IPS-18a (cell line): ENCODE data around the gene DET1.
"Not testable (repeated sequence)": the region's sequence is repeated elsewhere in the genome, so short reads cannot be mapped to it uniquely, and the experiment has no call there.

ENCODE experiments used
- H3K27ac ChIP-seq: one replicate; pipeline ENCODE4 v1.5.1; 2013; ENCODE audit warnings: low read length
- H3K27me3 ChIP-seq: one replicate; pipeline ENCODE4 v1.6.1; 2013; ENCODE audit warnings: mild to moderate bottlenecking, low read length; ENCODE audit not compliant: control insufficient read depth, insufficient read depth
- H3K36me3 ChIP-seq: one replicate; pipeline ENCODE4 v1.6.1; 2013; ENCODE audit warnings: low read depth, low read length; ENCODE audit not compliant: control insufficient read depth
- H3K4me1 ChIP-seq: one replicate; pipeline ENCODE4 v1.6.1; 2013; ENCODE audit warnings: low read depth, low read length; ENCODE audit not compliant: control insufficient read depth
- H3K4me3 ChIP-seq: one replicate; pipeline ENCODE4 v1.5.1; 2013; ENCODE audit warnings: low read length
- H3K9ac ChIP-seq: one replicate; pipeline ENCODE4 v1.6.1; 2013; ENCODE audit warnings: mild to moderate bottlenecking, low read length, moderate library complexity
- H3K9me3 ChIP-seq: one replicate; pipeline ENCODE4 v1.6.1; 2013; ENCODE audit warnings: low read depth, low read length; ENCODE audit not compliant: control insufficient read depth

DET1 gene

DNA sequence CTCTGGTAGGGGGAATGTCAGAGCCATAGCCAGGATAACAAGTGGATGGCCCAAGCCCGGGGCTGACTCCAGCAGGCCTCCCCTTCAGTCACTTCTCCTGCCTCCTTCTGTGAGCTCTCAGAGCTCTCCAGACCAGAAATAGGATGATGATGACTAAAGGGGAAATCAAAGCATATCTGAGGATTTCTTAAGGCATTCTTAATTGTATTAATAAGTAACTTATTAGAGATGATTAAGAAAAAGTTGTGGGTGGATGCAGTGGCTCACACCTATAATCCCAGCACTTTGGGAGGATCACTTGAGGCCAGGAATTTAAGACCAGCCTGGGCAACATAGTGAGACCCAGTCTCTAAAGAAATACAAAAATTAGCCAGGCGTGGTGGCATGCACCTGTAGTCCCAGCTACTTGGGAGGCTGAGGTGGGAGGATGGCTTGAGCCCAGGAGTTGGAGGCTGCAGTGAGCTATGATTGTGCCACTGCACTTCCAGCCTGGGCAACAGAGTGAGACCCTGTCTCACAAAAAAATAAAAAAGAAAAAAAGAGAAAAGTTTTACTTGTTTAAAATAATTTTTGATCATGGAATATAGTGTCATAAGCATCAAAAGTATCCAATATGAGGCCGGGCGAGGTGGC is 72.7 kb downstream of the DET1 start:
- not testable (repeated sequence) for H3K9me3 ChIP-seq, H3K9ac ChIP-seq, H3K27me3 ChIP-seq, H3K4me3 ChIP-seq, H3K4me1 ChIP-seq, H3K27ac ChIP-seq
- H3K36me3 ChIP-seq = peaks cover 13% of the 10 kb centered on the region

DNA sequence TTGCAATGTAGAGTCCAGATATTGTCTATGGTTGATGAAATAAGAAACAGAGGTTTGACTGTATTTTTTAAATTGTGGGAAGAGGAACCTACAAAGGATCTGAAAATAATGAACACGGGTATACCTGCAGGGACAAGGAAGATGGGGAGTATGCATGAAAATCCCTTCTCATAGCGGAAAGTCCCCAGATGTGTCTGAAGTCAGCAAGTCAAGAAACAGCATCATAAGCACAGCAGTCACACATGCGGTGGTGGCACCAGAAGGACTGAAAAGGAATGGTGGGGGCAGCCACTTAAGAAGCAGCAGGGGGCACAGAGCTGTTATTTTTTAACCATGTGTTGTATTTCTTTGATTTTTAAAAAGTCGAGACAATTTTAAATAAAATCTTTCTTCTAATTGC is 74.3 kb downstream of the DET1 start:
- Histone ChIP-seq H3K9ac (no peak overlapping the region), H3K9me3 (no peaks in the 10 kb centered on the region), H3K27ac (no peak overlapping the region), H3K36me3 (peaks cover 13% of the 10 kb centered on the region), H3K4me1 (peaks cover 3% of the 10 kb centered on the region), H3K27me3 (no peaks in the 10 kb centered on the region), H3K4me3 (no peak overlapping the region)

DNA sequence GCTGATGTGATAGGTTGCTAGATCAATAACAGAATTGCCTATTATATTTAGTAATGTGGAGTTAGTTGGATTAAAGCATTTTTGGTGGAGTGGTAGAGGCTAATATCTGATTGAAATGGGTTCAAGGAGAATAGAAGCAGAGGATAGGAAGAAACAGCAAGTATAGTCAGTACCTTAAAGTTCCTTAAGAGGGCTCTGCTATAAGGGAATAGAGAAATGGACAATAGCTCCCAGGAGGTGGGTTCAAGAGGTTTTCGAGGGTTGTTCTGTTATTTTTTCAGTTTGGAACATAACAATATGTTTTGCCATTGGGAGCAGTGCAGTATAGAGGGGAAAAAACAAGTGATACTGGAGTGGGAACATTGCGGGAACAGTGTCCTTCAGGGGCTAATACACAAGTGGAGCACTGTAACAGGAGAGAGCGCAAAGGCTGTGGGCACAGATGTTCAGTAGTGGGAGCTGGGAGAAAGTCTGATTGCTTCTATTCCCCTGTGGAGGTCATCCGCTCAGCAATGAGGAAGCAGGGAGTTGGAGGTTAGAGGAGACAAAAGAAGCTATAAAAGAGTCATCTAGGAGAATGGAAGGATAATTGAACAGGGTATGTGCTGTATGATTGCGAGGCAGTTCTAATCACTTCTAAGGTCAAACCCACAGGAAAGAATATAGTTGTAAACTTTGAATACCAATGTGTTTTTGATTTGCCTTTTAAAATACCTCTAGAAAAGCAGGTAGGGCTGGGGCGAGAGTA is 75.7 kb downstream of the DET1 start:
- Histone ChIP-seq H3K9me3 (no peaks in the 10 kb centered on the region), H3K9ac (no peak overlapping the region), H3K36me3 (peaks cover 13% of the 10 kb centered on the region), H3K27me3 (no peaks in the 10 kb centered on the region), H3K4me1 (peaks cover 3% of the 10 kb centered on the region), H3K27ac (no peak overlapping the region), H3K4me3 (no peak overlapping the region)

DNA sequence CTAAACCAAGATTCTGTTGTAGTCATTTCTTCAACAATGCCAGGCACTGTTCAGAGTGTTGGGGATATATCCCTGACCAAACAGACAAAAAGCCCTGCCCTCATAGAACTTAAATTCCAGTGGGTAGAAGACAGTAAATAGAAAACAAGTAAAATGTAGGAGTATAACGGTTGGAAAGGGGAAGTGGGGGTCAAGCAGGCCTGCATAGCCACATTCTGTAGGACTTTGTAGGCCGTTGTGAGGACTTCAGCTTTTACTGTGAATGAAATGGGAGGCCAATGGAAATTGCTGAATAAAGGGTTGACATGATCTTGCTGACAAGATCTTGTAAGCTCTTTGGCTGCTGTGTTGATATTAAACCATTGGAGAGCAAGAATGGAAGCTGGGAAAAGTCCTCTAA is 77.2 kb downstream of the DET1 start:
- Histone ChIP-seq H3K4me1 (peaks cover 3% of the 10 kb centered on the region), H3K36me3 (peaks cover 17% of the 10 kb centered on the region), H3K9me3 (no peaks in the 10 kb centered on the region), H3K27ac (no peak overlapping the region), H3K9ac (no peak overlapping the region), H3K27me3 (no peaks in the 10 kb centered on the region), H3K4me3 (no peak overlapping the region)

DNA sequence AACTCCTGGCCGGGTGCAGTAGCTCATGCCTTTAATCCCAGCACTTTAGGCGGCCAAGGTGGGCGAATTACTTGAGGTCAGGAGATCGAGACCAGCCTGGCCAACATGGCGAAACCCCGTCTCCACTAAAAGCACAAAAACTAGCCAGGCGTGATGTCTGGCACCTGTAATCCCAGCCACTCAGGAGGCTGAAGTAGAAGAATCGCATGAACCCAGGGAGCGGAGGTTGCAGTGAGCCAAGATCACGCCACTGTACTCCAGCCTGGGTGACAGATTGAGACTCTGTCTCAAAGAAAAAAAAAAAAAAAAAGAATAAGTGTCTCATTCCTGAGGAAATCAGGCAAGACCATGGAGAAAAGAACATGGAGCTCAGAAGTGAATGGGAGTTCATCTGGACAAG is 77.8 kb downstream of the DET1 start:
- peak overlapping the region; percentile 100 for H3K4me3 ChIP-seq

DNA sequence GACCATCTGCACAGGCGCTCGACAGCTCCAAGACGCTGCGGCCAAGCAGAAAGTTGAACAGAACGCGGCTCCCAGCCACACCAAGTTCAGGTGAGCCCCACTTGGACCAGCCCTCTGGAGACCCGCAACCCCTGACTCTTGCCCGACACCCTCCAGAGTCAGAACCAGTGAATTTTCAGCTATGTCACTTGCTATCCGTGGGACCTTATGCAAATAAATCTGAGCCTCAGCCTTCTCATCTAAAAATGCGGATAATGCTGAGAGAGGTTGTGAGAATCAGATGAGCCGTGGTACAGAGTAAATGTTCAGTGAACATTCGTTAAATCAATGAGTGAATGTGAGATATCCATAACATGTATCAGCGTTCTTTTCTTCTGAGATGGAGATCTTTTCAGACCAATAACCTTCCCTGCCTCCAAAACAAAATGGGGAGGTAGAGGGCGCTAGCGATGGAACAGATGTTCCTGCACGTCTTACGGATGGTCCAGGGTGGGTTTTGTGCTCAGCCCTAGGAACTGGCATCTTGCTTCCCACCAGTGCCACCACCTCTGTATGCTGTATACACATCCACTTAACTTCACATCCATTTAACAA is 78.4 kb downstream of the DET1 start:
- Histone ChIP-seq H3K4me3 (peak overlapping the region; percentile 100), H3K36me3 (peaks cover 23% of the 10 kb centered on the region), H3K27me3 (no peaks in the 10 kb centered on the region), H3K9me3 (no peaks in the 10 kb centered on the region), H3K9ac (peak overlapping the region; percentile 91), H3K27ac (no peak overlapping the region), H3K4me1 (peaks cover 3% of the 10 kb centered on the region)

More for the DNA sequence above, 77.8 kb downstream of the DET1 start:
- not testable (repeated sequence) for H3K9me3 ChIP-seq, H3K27ac ChIP-seq, H3K4me1 ChIP-seq, H3K27me3 ChIP-seq, H3K9ac ChIP-seq
- peaks cover 22% of the 10 kb centered on the region for H3K36me3 ChIP-seq

DNA sequence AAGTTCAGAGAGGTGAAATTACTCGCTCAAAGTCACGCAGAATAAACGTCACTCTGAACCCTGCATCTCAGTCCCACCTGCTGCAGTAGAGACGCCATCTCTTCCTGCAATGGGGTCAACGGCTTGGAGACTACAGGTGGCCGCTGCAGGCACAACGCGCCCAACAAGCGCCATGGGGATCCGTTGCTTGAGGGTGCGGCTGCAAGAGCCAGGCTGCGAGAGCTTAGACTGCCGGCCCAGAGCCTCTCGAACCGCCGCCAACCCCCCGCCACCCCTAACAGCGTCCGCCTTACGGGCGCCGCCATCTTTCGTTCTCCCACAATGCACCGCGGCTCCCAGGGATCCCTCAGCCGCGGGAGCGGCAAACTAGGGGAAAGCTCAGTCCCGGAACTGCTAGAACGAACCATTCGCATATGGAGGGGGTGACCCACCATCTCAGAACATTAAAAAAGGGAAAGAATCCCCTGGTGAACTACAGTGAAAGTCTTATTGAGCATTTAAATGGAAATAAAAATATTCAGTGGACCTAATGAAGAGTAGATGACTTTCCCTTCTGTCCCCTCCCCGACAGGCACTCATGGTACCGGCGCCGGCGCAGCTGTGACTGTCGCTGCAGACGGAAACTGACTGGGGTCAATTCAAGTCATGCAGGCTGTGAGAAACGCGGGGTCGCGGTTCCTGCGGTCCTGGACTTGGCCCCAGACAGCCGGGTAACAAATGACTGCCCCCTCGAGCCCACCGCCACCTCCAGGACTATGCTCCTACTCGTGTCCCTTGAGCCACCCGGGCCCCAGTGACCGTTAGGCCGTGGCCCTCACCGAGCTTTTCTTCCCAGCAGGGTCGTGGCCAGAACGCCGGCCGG is 79.2 kb downstream of the DET1 start, which contains the start of the genes MRPL46 and MRPS11:
Gene MRPL46, minus strand, starts transcription at position 316 of the 862 bp plus-strand sequence. Its CDS starts 11 bp downstream, at position 305.
Gene MRPS11, plus strand, starts transcription at position 636 of the 862 bp plus-strand sequence. Its CDS starts 10 bp downstream, at position 646.
- Histone ChIP-seq H3K9ac (peak within 1 kb of the TSS; percentile 91), H3K9me3 (no peaks in the 10 kb centered on the region), H3K4me1 (peaks cover 3% of the 10 kb centered on the region), H3K36me3 (peaks cover 20% of the 10 kb centered on the region), H3K27ac (peak within 1 kb of the TSS; percentile 98), H3K4me3 (peak within 1 kb of the TSS; percentile 100), H3K27me3 (no peaks in the 10 kb centered on the region)

DNA sequence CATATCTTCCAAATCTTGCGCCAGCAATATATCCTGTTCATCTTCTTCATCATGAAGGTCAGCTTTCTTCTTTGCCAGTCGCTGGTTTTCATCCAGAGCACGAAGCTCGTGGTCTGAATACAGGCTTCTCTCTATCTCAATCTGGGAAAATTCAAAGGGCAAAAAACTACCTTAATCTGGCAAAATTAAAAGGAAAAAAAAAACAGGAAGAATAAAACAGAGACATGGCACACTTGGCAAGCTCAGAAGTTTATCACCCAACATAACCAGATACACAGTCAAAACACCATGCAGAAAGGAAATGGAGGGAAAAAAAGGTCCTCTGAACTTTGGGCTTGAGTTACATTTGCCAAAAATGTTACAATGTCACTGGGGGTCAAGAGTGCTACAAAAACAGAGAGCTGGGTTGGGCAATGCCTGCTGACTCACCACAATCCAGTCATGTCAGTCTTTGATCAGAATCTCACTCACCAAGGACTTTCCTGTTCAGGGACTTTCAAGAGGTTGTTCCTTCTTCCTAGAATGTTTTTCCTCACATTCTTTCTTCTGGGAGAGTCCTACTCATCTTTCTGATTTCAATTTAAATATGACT is 80.8 kb downstream of the DET1 start:
- H3K36me3 ChIP-seq = peaks cover 31% of the 10 kb centered on the region
- H3K9me3 ChIP-seq = no peaks in the 10 kb centered on the region
- H3K27me3 ChIP-seq = no peaks in the 10 kb centered on the region
- no peak overlapping the region for H3K9ac ChIP-seq
- no peak overlapping the region for H3K27ac ChIP-seq
- H3K4me1 ChIP-seq = peaks cover 3% of the 10 kb centered on the region
- no peak overlapping the region for H3K4me3 ChIP-seq

DNA sequence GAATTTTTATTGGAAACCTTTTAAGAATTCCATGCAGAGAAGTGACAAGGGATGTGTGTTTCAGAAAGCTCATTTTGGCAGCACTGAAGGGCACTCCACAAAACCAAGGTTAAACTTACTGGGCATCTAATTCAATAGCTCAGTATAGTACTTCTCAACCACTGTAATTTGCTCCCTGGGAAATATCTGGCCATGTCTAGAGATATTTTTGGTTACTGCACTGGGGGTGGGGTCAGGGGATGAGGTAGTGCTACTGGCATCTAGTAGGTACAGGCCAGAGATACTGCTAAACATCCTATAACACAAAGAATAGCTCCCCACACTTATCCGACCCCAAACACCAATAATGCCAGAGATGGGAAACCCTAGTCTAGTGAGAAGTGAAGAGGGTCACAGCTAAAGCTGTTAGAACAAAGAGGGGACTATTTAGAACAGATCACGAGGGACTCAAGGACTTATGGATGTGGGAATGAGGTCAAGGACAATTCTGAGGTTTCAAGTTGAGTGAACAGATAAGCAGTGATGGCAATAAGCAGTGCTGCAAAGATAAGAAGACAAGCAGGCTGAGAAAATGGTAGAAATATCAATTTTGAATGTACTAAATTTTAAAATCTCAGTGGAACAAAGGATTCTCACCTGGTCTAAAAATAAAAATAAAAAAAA is 82.5 kb downstream of the DET1 start:
- no peaks in the 10 kb centered on the region for H3K27me3 ChIP-seq
- no peak overlapping the region for H3K9ac ChIP-seq
- no peak overlapping the region for H3K27ac ChIP-seq
- H3K4me3 ChIP-seq = no peak overlapping the region
- H3K9me3 ChIP-seq = no peaks in the 10 kb centered on the region
- peaks cover 3% of the 10 kb centered on the region for H3K4me1 ChIP-seq
- H3K36me3 ChIP-seq = peaks cover 46% of the 10 kb centered on the region
